ENCODE data around the gene ZNF699.
"Not testable (repeated sequence)": the region's sequence is repeated elsewhere in the genome, so short reads cannot be mapped to it uniquely, and the experiment has no call there.

The ZNF699 gene

DNA sequence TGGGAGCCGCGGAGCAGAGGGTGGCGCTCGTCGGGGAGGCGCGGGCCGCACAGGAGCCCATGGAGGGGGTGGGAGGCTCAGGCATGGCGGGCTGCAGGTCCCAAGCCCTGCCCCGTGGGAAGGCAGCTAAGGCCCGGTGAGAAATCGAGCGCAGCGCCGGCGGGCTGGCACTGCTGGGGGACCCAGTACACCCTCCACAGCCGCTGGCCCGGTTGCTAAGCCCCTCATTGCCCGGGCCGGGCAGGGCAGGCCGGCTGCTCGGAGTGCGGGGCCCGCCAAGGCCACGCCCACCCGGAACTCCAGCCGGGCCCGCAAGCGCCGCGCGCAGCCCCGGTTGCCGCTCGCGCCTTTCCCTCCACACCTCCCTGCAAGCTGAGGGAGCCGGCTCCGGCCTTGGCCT is 26.2 kb downstream of the ZNF699 start:
- FAIRE-seq = not testable (repeated sequence)

DNA sequence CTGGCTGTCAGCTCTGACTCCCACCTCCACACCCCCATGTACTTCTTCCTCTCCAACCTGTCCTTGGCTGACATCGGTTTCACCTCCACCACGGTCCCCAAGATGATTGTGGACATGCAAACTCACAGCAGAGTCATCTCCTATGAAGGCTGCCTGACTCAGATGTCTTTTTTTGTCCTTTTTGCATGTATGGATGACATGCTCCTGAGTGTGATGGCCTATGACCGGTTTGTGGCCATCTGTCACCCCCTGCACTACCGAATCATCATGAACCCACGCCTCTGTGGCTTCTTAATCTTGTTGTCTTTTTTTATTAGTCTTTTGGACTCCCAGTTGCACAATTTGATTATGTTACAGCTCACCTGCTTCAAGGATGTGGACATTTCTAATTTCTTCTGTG is 58.4 kb downstream of the ZNF699 start:
- no peak for FAIRE-seq

DNA sequence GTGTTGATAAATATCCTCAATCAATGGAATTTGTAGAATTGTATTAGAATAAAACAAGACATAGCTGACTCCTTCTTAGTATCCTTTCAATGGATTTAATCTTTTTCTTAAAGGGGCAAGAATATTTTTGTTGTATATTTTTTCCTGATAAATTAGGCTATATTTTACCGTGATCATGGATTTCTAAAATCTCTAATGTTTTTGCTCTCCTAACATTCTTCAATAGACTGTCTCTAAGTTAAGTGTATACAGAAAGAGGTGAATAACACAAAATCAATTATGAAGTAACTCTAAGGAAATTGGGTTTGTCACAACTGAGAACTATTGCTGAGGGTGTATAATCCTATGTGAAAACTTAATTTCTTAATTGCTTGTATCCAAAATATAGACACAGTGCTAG is 59.0 kb downstream of the ZNF699 start, which contains the start of gene OR7E24:
TSS of gene OR7E24 (plus strand) at position 301 of the 400 bp plus-strand sequence. CDS start 114 bp downstream, outside the sequence.
- no peak for FAIRE-seq
